AG04450 (cell line): ENCODE data around the gene BSN. TPM values are rescaled to one million over a fixed set of nuclear protein-coding genes. Genes with fewer than 3 reads are reported as not detected.

ENCODE experiments used
- CTCF ChIA-PET: fragments of 300-600, 350-600 bp; formaldehyde crosslinking; extraction: SDS; loops from one replicate; lab custom pipeline; 2022; ENCODE audit warnings: antibody characterized with exemption, inconsistent platforms; lab: Charles Lee
- POLR2A ChIA-PET: fragments of 350-600 bp; formaldehyde crosslinking; extraction: SDS; loops from one replicate; lab custom pipeline; 2021; ENCODE audit warnings: antibody characterized with exemption, inconsistent platforms; lab: Yijun Ruan, JAX
- DNase-seq: peaks from one replicate; pipeline ENCODE4 v3.0.0-alpha.2; 2011; ENCODE audit warnings: low read depth, low spot score
- H3K27ac ChIP-seq: one replicate; pipeline ENCODE4 v1.5.1; 2012; ENCODE audit warnings: low read depth, low read length, control low read depth
- H3K27me3 ChIP-seq: one replicate; pipeline ENCODE4 v1.6.0; 2012; ENCODE audit warnings: low read length; ENCODE audit not compliant: control insufficient read depth, insufficient read depth
- H3K4me3 ChIP-seq: 2 replicates; pipeline ENCODE4 v1.5.1; 2011; ENCODE audit warnings: mild to moderate bottlenecking, low read depth, low read length, control low read depth
- H3K9me3 ChIP-seq: 2 replicates; pipeline ENCODE4 v1.5.1; 2012; ENCODE audit warnings: low read length; ENCODE audit not compliant: control insufficient read depth, insufficient read depth
- CTCF ChIP-seq: IDR thresholded peaks from 2 replicates; pipeline ENCODE4 v1.5.1; 2011; ENCODE audit warnings: low read depth, low read length, control low read depth, inconsistent platforms
- polyA plus RNA-seq: library from polyadenylated mRNA; depleted of rRNA; stranded (reverse); fragments of >200 nt; gene quantifications from 2 replicates; pipeline ENCODE4 v1.2.3, GENCODE V29; 2011

The BSN gene
- polyA plus RNA-seq, 1 experiment = not detected

GRCh38 chr3:49601358-49602048 lies 47.2 kb downstream of the BSN start:
- DNase-seq = no peak
- no peak overlapping the region for H3K4me3 ChIP-seq
- no peaks in the 10 kb centered on the region for H3K27me3 ChIP-seq
- no peak for TF ChIP-seq CTCF
- no peaks in the 10 kb centered on the region for H3K9me3 ChIP-seq
- ChIA-PET POLR2A (interaction anchor here (0.7 kb wide), 2 partner anchors 161 to 524 kb away, joined by 3 to 5 read pairs; no protein-coding TSS in a partner anchor), CTCF (no interaction called here)
- H3K27ac ChIP-seq = no peak overlapping the region

- no peak overlapping the region for H3K27ac ChIP-seq
- DNase-seq = no peak
- no peak overlapping the region for H3K4me3 ChIP-seq
- TF ChIP-seq CTCF = no peak
- no peaks in the 10 kb centered on the region for H3K27me3 ChIP-seq
- H3K9me3 ChIP-seq = no peaks in the 10 kb centered on the region
- ChIA-PET POLR2A (interaction anchor here (0.7 kb wide), 2 partner anchors 161 to 524 kb away, joined by 3 to 5 read pairs; no protein-coding TSS in a partner anchor), CTCF (interaction anchor here (1.0 kb wide), 1 partner anchor 237 kb away, joined by 3 read pairs; no protein-coding TSS in a partner anchor)
Measured at GRCh38 chr3:49602049-49602554, 47.8 kb downstream of the BSN start.

GRCh38 chr3:49602877-49603411 lies 48.7 kb downstream of the BSN start:
- DNase-seq = no peak
- Histone ChIP-seq H3K27me3 (peaks cover 3% of the 10 kb centered on the region), H3K9me3 (no peaks in the 10 kb centered on the region), H3K27ac (no peak overlapping the region), H3K4me3 (no peak overlapping the region)
- POLR2A ChIA-PET = no interaction called here
- CTCF ChIA-PET = interaction anchor here (1.0 kb wide), 1 partner anchor 237 kb away, joined by 3 read pairs; no protein-coding TSS in a partner anchor
- TF ChIP-seq CTCF = no peak

- Histone ChIP-seq H3K9me3 (no peaks in the 10 kb centered on the region), H3K27me3 (peaks cover 4% of the 10 kb centered on the region), H3K4me3 (no peak overlapping the region), H3K27ac (no peak overlapping the region)
- TF ChIP-seq CTCF = no peak
- POLR2A ChIA-PET = no interaction called here
- DNase-seq = no peak
- CTCF ChIA-PET = no interaction called here
Measured at GRCh38 chr3:49606427-49606826, 52.1 kb downstream of the BSN start.

GRCh38 chr3:49607105-49607591 lies 52.9 kb downstream of the BSN start:
- Histone ChIP-seq H3K27me3 (peaks cover 4% of the 10 kb centered on the region), H3K9me3 (no peaks in the 10 kb centered on the region), H3K27ac (no peak overlapping the region), H3K4me3 (no peak overlapping the region)
- TF ChIP-seq CTCF = no peak
- POLR2A ChIA-PET = no interaction called here
- DNase-seq = no peak
- CTCF ChIA-PET = interaction anchor here (1.1 kb wide), 1 partner anchor 21 kb away, joined by 3 read pairs; no protein-coding TSS in a partner anchor
